Loucy (cell line): ENCODE measurements around the gene SLC4A1.

ENCODE experiments used
- H2AFZ ChIP-seq: fragments of 200-600 bp; sonication (generic); 2 replicates; pipeline ENCODE4 v1.6.0; 2016; ENCODE audit warnings: antibody characterized with exemption, mild to moderate bottlenecking, low read length, moderate library complexity
- H3F3A ChIP-seq: fragments of 200-600 bp; 2 replicates; pipeline ENCODE4 v1.6.0; 2016; ENCODE audit warnings: antibody characterized with exemption, low read depth, mild to moderate bottlenecking
- H3K27me3 ChIP-seq: fragments of 200-600 bp; sonication (generic); 2 replicates; pipeline ENCODE4 v1.6.1; 2014; ENCODE audit warnings: low read length, mild to moderate bottlenecking; ENCODE audit not compliant: insufficient read depth, poor library complexity, severe bottlenecking
- H3K36me3 ChIP-seq: fragments of 200-600 bp; sonication (generic); 2 replicates; pipeline ENCODE4 v1.6.1; 2016; ENCODE audit warnings: low read length; ENCODE audit not compliant: insufficient read depth
- H3K4me1 ChIP-seq: fragments of 200-600 bp; sonication (generic); 2 replicates; pipeline ENCODE4 v1.5.1; 2014; ENCODE audit warnings: low read length, mild to moderate bottlenecking; ENCODE audit not compliant: insufficient read depth, poor library complexity, severe bottlenecking
- H3K4me2 ChIP-seq: fragments of 200-600 bp; sonication (generic); 2 replicates; pipeline ENCODE4 v1.6.0; 2014; ENCODE audit warnings: antibody characterized with exemption, low read length, low read depth, mild to moderate bottlenecking; ENCODE audit not compliant: poor library complexity, severe bottlenecking
- H3K4me3 ChIP-seq: fragments of 200-600 bp; sonication (generic); 2 replicates; pipeline ENCODE4 v1.5.1; 2014; ENCODE audit warnings: low read length, mild to moderate bottlenecking, mixed read lengths; ENCODE audit not compliant: poor library complexity, severe bottlenecking
- H3K79me2 ChIP-seq: fragments of 200-600 bp; sonication (generic); 2 replicates; pipeline ENCODE4 v1.6.1; 2014; ENCODE audit warnings: low read length; ENCODE audit not compliant: insufficient read depth
- H3K9ac ChIP-seq: fragments of 200-600 bp; sonication (generic); 2 replicates; pipeline ENCODE4 v1.6.0; 2014; ENCODE audit warnings: mild to moderate bottlenecking, low read depth, low read length, moderate library complexity; ENCODE audit not compliant: poor library complexity, severe bottlenecking
- H3K9me2 ChIP-seq: fragments of 200-600 bp; sonication (generic); replicated peaks from 2 replicates; pipeline ENCODE4 v1.6.1; 2016; ENCODE audit warnings: low read depth, low read length, mixed read lengths
- H3K9me3 ChIP-seq: fragments of 200-600 bp; sonication (generic); 2 replicates; pipeline ENCODE4 v1.6.1; 2014; ENCODE audit warnings: mild to moderate bottlenecking, antibody characterized with exemption, low read length, low read depth; ENCODE audit not compliant: insufficient read depth
- H4K20me1 ChIP-seq: fragments of 200-600 bp; sonication (generic); 2 replicates; pipeline ENCODE4 v1.6.0; 2014; ENCODE audit warnings: antibody characterized with exemption, low read length, mild to moderate bottlenecking; ENCODE audit not compliant: insufficient read depth, poor library complexity, severe bottlenecking
- CTCF ChIP-seq: fragments of 200-600 bp; sonication (generic); conservative IDR thresholded peaks from 2 replicates; pipeline ENCODE4 v1.5.1; 2014; ENCODE audit warnings: mild to moderate bottlenecking, antibody characterized with exemption, low read length
- EZH2phosphoT487 ChIP-seq: fragments of 200-600 bp; IDR thresholded peaks from 2 replicates; pipeline ENCODE4 v1.6.1; 2018; ENCODE audit warnings: antibody characterized with exemption, mild to moderate bottlenecking, moderate library complexity, borderline replicate concordance

The SLC4A1 gene

DNA sequence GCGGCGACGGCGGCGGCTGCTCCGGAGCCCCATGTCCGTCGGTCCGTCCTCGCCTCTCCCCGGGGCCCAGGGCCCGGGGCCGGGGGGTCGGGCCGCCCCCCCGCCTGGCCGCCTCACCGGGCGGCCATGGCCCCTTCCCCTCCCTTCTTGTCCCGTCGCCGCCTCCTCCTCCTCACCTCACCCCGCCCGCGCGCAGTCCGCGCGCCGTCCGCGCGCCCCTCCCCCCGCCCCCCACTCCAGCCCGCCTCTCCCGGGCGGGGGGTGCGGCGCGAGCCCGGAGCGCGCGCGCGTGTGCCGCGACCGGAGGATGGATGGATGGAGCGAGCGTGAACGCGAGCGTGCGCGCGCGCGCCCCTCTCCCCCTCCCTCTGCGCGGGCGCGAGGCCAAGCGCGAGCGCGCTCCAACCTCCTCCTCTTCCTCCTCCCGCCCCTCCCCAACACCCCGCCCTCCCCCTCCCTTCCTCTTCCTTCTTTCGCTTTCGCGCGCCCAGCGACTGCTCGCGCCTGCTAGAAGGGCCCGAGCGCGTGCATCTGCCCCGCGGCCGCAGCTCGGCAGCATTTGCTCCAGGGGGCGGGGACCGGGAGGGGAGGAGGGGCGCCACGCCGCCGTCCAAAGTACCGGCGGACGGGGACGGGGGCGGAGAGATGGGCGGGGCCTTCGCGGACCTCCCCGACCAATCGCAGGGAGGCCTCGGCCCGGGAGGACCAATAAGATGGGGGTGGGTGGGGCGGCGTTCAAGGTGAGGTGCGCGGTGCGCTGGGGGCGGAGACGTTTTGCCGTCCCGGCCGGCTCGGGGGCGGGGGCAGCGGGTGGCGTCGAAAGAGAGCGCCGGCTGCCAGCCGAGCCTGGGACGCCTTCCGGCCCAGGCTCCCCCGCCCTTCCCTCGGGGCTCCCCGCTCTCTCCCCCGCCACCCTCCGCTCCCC is 68.1 kb downstream of the SLC4A1 start, which contains the start of gene ATXN7L3:
Gene ATXN7L3, minus strand, starts transcription at position 332 of the 925 bp plus-strand sequence. CDS start 1,814 bp downstream, outside the sequence.
- H2AFZ ChIP-seq: peak within 1 kb of the TSS; percentile 74

GRCh38 chr17:44198721-44199552 is 69.0 kb downstream of the SLC4A1 start:
- H3K9ac ChIP-seq: peak overlapping the region; percentile 89
- no peak overlapping the region for H2AFZ ChIP-seq
- H3K4me3 ChIP-seq: peak overlapping the region; percentile 83
- H3F3A ChIP-seq: no peaks in the 10 kb centered on the region; the same call in 1 of the 2 replicates
- H3K79me2 ChIP-seq: peaks cover 41% of the 10 kb centered on the region
- H3K9me3 ChIP-seq: no peaks in the 10 kb centered on the region
- peaks cover 25% of the 10 kb centered on the region for H3K4me1 ChIP-seq
- peak overlapping the region; percentile 80 for H3K4me2 ChIP-seq
- H4K20me1 ChIP-seq: peaks cover 33% of the 10 kb centered on the region
- no peaks in the 10 kb centered on the region for H3K9me2 ChIP-seq
- TF ChIP-seq CTCF: no peak
- no peak for TF ChIP-seq EZH2phosphoT487
- H3K36me3 ChIP-seq: peaks cover 20% of the 10 kb centered on the region; the same call in 1 of the 2 replicates
- no peaks in the 10 kb centered on the region for H3K27me3 ChIP-seq

More for the DNA sequence above, 68.1 kb downstream of the SLC4A1 start, which contains the start of gene ATXN7L3:
- H3K36me3 ChIP-seq: peaks cover 11% of the 10 kb centered on the region; the same call in 1 of the 2 replicates
- peak within 1 kb of the TSS; percentile 89 for H3K9ac ChIP-seq
- H4K20me1 ChIP-seq: peaks cover 33% of the 10 kb centered on the region
- H3K4me3 ChIP-seq: peak within 1 kb of the TSS; percentile 83
- no peaks in the 10 kb centered on the region; the same call in 1 of the 2 replicates for H3F3A ChIP-seq
- peak within 1 kb of the TSS; percentile 91 for H3K4me2 ChIP-seq
- no peaks in the 10 kb centered on the region for H3K9me3 ChIP-seq
- TF ChIP-seq CTCF (no peak), EZH2phosphoT487 (no peak)
- no peaks in the 10 kb centered on the region for H3K9me2 ChIP-seq
- H3K4me1 ChIP-seq: peaks cover 26% of the 10 kb centered on the region
- no peaks in the 10 kb centered on the region for H3K27me3 ChIP-seq
- peaks cover 39% of the 10 kb centered on the region for H3K79me2 ChIP-seq
